ENCODE results near the gene BMPER. TPM values are rescaled to one million over a fixed set of nuclear protein-coding genes. Genes with fewer than 3 reads are reported as not detected.

BMPER gene
- total and polyA plus RNA-seq, 2 experiments from 2014 or later, result 4.5 to 6.3 TPM

- TF ChIP-seq EZH2 (IDR thresholded peaks at IDR 0.05; ENCODE audit: borderline replicate concordance) (peak; percentile 11), CTCF (IDR thresholded peaks at IDR 0.05; ENCODE audit: poor library complexity) (peak; percentile 25), EZH2phosphoT487 (IDR thresholded peaks at IDR 0.05; ENCODE audit: low read depth, severe bottlenecking, unreplicated experiment) (no peak)
- Histone ChIP-seq H3K9me3 (ENCODE audit: low read depth) (no peaks in the 10 kb centered on the region), H3K4me2 (peak overlapping the region; percentile 99), H3K27me3 (peaks cover 85% of the 10 kb centered on the region), H3K4me1 (ENCODE audit: insufficient read depth) (no peaks in the 10 kb centered on the region), H3K27ac (no peak overlapping the region), H3K9me2 (replicated peaks; ENCODE audit: insufficient read depth) (no peaks in the 10 kb centered on the region), H4K20me1 (ENCODE audit: insufficient read depth, poor library complexity, severe bottlenecking) (no peaks in the 10 kb centered on the region), H2AFZ (peak overlapping the region; percentile 84), H3K36me3 (replicated peaks; ENCODE audit: insufficient read depth, low read depth) (no peaks in the 10 kb centered on the region), H3K79me2 (no peaks in the 10 kb centered on the region), H3K4me3 (peak overlapping the region; percentile 88)
- DNase-seq (ENCODE audit: low spot score), result peak; percentile 61
- under 1% methylated on average over 56 of the region's 65 CpGs for WGBS (ENCODE audit: low lambda C conversion rate, missing lambda C conversion rate)
Observed at GRCh38 chr7:33904681-33905388, 504 bp upstream of the BMPER start.

GRCh38 chr7:33906697-33907096, 1.4 kb downstream of the BMPER start:
- Histone ChIP-seq H3K4me3 (no peak overlapping the region), H3K9me2 (replicated peaks; ENCODE audit: insufficient read depth) (no peaks in the 10 kb centered on the region), H4K20me1 (ENCODE audit: insufficient read depth, poor library complexity, severe bottlenecking) (no peaks in the 10 kb centered on the region), H3K36me3 (replicated peaks; ENCODE audit: insufficient read depth, low read depth) (no peaks in the 10 kb centered on the region), H3K4me2 (no peak overlapping the region), H3K79me2 (no peaks in the 10 kb centered on the region), H3K27ac (no peak overlapping the region), H3K4me1 (ENCODE audit: insufficient read depth) (no peaks in the 10 kb centered on the region), H3K9me3 (ENCODE audit: low read depth) (no peaks in the 10 kb centered on the region), H2AFZ (no peak overlapping the region), H3K27me3 (peaks cover 81% of the 10 kb centered on the region)
- no peak for DNase-seq (ENCODE audit: low spot score)
- TF ChIP-seq EZH2 (IDR thresholded peaks at IDR 0.05; ENCODE audit: borderline replicate concordance) (no peak), CTCF (IDR thresholded peaks at IDR 0.05; ENCODE audit: poor library complexity) (no peak), EZH2phosphoT487 (IDR thresholded peaks at IDR 0.05; ENCODE audit: low read depth, severe bottlenecking, unreplicated experiment) (no peak)

- Histone ChIP-seq H4K20me1 (ENCODE audit: insufficient read depth, poor library complexity, severe bottlenecking) (no peaks in the 10 kb centered on the region), H3K9me3 (ENCODE audit: low read depth) (no peaks in the 10 kb centered on the region), H2AFZ (no peak overlapping the region), H3K4me3 (no peak overlapping the region), H3K9me2 (replicated peaks; ENCODE audit: insufficient read depth) (no peaks in the 10 kb centered on the region), H3K27ac (no peak overlapping the region), H3K36me3 (replicated peaks; ENCODE audit: insufficient read depth, low read depth) (no peaks in the 10 kb centered on the region), H3K4me1 (ENCODE audit: insufficient read depth) (no peaks in the 10 kb centered on the region), H3K79me2 (no peaks in the 10 kb centered on the region), H3K27me3 (peaks cover 72% of the 10 kb centered on the region), H3K4me2 (no peak overlapping the region)
- no peak for DNase-seq (ENCODE audit: low spot score)
- no peak for TF ChIP-seq EZH2phosphoT487 (IDR thresholded peaks at IDR 0.05; ENCODE audit: low read depth, severe bottlenecking, unreplicated experiment)
- no peak for TF ChIP-seq EZH2 (IDR thresholded peaks at IDR 0.05; ENCODE audit: borderline replicate concordance)
- TF ChIP-seq CTCF (IDR thresholded peaks at IDR 0.05; ENCODE audit: poor library complexity), result no peak
- 77% methylated on average over 5 of the region's 5 CpGs for WGBS (ENCODE audit: low lambda C conversion rate, missing lambda C conversion rate)
Observed at GRCh38 chr7:33907625-33908024, 2.3 kb downstream of the BMPER start.
